Coronary artery (tissue), 2 donors: Measurements from ENCODE around the gene DICER1.

Experiments used
- DNase-seq: peaks from one replicate; pipeline ENCODE4 v3.0.0-alpha.2; 2017; ENCODE audit warnings: low spot score
- H3K27ac ChIP-seq, 2 donors: fragments of 200-600 bp; sonication (generic); one replicate each; pipeline ENCODE4 v1.5.1; 2016 to 2019
- H3K4me3 ChIP-seq: fragments of 200-600 bp; sonication (generic); 2 replicates; pipeline ENCODE4 v1.5.1; 2016; ENCODE audit warnings: mild to moderate bottlenecking, moderate library complexity
- TF ChIP-seq, protein P1 (sequence below): fragments of 200-600 bp; sonication (generic); IDR thresholded peaks from one replicate; pipeline ENCODE4 v1.5.1; 2019; ENCODE audit warnings: antibody characterized with exemption

Gene DICER1

DNA sequence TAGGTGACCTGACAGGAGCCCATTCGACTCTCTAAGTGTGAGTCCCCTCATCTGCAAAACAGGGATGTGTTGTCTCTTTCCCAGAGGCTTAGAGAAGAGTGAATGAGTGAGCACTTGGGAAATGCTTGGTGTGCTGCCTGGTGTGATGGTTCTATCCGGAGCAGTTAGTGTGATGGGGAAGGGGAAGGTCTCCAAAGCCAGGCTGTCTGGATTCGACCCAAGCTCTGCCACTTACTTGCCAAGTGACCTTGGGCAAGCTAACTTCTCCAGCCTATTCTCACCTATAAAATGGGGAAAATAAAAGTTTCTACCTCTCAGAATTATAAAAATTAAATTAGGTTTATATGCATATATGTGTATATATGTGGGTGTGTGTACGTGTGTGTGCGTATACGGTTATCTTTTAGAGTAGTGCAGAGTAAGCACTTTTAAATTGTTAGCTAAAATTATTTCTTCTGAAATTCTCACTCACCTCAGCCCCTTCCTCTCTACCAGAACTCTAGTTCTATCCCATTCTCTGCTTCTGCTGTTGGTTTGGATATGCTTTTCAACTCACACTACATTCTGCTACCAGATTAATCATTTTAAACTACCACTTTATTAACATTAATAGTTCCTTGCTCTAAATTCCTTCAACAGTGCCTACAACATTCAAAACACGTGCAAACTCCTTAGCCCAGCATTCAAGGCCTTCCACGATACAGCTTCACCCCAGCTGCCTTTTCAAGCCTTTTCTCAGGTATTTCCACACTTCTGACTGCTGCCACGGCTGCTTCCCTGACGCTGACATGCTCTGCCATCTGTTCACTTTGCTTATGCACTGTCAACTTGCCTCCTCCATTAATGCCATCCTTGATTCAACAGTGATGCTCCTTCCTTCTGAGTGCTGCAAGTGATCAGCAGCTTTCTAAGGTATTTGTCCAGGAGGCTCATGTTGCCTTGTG lies 55.3 kb downstream of the DICER1 start:
- TF ChIP-seq, protein P1, sequence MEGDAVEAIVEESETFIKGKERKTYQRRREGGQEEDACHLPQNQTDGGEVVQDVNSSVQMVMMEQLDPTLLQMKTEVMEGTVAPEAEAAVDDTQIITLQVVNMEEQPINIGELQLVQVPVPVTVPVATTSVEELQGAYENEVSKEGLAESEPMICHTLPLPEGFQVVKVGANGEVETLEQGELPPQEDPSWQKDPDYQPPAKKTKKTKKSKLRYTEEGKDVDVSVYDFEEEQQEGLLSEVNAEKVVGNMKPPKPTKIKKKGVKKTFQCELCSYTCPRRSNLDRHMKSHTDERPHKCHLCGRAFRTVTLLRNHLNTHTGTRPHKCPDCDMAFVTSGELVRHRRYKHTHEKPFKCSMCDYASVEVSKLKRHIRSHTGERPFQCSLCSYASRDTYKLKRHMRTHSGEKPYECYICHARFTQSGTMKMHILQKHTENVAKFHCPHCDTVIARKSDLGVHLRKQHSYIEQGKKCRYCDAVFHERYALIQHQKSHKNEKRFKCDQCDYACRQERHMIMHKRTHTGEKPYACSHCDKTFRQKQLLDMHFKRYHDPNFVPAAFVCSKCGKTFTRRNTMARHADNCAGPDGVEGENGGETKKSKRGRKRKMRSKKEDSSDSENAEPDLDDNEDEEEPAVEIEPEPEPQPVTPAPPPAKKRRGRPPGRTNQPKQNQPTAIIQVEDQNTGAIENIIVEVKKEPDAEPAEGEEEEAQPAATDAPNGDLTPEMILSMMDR: no peak
- Histone ChIP-seq H3K27ac (no peak overlapping the region), H3K4me3 (no peak overlapping the region)
- no peak for DNase-seq

DNA sequence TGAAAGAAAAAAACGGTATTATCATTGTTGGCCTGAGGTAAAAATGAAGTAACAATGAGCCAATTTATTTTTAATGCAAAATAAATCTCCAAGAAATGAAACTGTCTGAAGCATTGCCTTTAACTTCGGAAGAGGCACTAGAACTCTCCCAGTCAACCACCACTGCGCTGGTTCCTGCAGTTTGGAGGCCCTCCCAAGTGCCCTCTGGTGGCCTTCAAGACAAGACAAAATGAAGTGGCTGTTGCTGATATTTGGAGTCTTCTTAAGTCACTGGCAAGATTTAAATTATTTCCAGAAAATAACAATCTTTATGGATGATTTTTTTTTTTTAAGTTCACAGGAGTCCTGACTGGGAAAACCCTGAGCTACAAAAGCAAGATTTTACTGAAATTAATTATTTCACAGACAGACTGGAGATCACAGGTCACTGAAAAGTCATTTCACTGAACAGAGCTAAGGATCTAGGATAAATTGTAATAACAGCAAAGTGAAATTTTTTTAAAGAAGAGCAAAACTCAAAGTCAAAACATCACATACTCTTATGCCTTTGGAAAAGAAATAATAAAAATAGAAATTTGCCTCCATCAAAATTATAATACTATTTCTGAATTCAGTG lies 58.2 kb downstream of the DICER1 start:
- no peak overlapping the region for H3K27ac ChIP-seq
- H3K4me3 ChIP-seq: no peak overlapping the region
- DNase-seq: no peak
- TF ChIP-seq, protein P1: peak; percentile 50

DNA sequence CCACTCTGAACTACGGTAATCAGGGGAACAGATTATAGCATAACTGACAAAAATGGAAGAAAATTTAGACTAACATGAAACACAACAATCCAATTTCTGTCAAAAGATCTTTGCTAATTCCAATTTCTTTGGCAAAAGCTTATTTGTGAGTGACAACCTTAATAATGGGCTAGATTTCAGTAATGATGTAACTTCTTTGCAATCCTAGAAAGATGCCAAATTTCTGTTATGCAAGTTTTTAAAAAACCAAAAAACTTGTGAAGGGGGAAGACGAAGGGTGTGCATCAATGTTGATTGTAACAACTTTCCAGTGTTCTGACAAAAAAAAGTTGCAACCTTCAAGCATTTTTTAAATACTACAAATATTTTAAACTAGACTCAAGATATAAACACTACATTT lies 59.9 kb downstream of the DICER1 start:
- Histone ChIP-seq H3K27ac (no peak overlapping the region), H3K4me3 (no peak overlapping the region)
- no peak for DNase-seq
- TF ChIP-seq, protein P1: no peak

DNA sequence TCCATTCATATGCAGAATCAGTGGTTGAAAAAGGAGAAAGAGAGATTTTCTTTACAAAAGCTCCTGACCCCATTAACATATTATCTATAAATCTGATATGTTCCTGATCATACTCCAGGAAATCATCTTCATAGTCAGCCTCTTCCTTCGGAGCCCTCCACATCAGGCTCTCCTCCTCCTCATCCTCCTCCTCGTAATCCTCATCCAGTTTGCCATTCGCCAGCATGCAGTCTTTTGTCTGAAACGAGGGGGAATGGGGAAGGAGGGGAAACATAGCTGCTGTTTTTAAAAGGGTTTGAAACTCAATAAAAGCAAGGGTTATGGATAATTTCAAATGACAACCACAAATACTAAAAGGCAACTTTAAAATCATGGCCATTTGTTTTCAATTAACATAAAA lies 60.9 kb downstream of the DICER1 start:
- Histone ChIP-seq H3K27ac (no peak overlapping the region), H3K4me3 (no peak overlapping the region)
- DNase-seq: no peak
- TF ChIP-seq, protein P1: no peak

DNA sequence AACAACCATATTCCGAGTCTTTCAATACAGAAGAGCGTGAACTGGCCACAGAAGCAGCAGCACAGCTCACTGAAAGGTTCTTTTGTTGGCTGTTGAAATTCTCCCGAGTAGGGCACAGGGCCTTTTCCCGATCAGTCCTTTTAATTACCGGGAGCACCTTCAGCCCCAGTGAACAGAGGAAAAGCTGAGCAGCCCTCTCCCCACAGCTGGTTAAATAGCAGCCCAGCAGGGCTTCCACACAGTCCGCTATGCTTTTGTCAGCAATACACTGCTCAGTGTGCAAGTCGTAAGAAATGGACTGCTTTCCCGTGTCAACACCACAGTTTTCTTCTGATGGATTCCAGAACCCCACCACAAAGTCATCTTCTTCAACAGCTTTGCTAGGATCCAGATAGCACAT lies 61.3 kb downstream of the DICER1 start:
- TF ChIP-seq, protein P1: no peak
- no peak for DNase-seq
- Histone ChIP-seq H3K27ac (no peak overlapping the region), H3K4me3 (no peak overlapping the region)

DNA sequence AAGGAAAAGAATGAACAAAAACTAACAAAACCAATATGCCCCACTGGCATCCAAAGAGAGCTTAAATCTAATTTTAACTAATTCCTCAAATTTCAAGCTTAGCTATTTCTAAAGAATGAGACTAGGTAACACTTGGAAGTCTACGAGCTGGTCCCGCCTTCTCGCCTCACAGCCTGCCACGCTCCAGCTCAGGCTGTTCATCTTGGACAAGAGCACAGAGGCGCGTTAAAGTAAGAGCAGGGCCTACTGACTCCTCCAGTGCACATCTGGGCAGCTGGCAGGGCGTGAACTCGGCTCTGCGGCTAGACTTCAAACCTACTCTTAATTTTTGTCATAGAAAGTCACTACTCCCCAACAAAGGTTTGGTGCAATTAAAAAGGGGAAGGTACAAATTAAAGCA lies 64.6 kb downstream of the DICER1 start:
- TF ChIP-seq, protein P1: no peak
- Histone ChIP-seq H3K4me3 (no peak overlapping the region), H3K27ac (no peak overlapping the region)
- DNase-seq: no peak
